GM23338 (cell line): Measurements from ENCODE around the gene EPC1. TPM values are rescaled to one million over a fixed set of nuclear protein-coding genes. Genes with fewer than 3 reads are reported as not detected.

Experiments
- ATAC-seq: fragments of 200-7000 bp; cut with Tn5 transposase; 3 replicates; pipeline ENCODE4 v1.9.1; 2020
- DNase-seq: peaks from one replicate; pipeline ENCODE4 v3.0.0-alpha.2; 2015; ENCODE audit warnings: low spot score
- H2AFZ ChIP-seq: fragments of 200-600 bp; sonication (generic); 2 replicates; pipeline ENCODE4 v1.8.0; 2016; ENCODE audit warnings: antibody characterized with exemption, mild to moderate bottlenecking, moderate library complexity
- H3F3A ChIP-seq: fragments of 200-600 bp; sonication (generic); replicated peaks from 2 replicates; pipeline ENCODE4 v1.8.0; 2017; ENCODE audit warnings: antibody characterized with exemption, mixed run types, low read depth
- H3K27ac ChIP-seq: fragments of 200-600 bp; sonication (generic); 2 replicates; pipeline ENCODE4 v1.6.1; 2016; ENCODE audit warnings: low read depth
- H3K27me3 ChIP-seq: fragments of 200-600 bp; sonication (generic); 2 replicates; pipeline ENCODE4 v1.8.0; 2016; ENCODE audit warnings: mild to moderate bottlenecking, mixed run types, moderate library complexity; ENCODE audit not compliant: insufficient read depth
- H3K36me3 ChIP-seq: fragments of 200-600 bp; sonication (generic); 2 replicates; pipeline ENCODE4 v1.8.0; 2016; ENCODE audit warnings: mild to moderate bottlenecking; ENCODE audit not compliant: insufficient read depth
- H3K4me1 ChIP-seq: fragments of 200-600 bp; sonication (generic); 2 replicates; pipeline ENCODE4 v1.8.0; 2016; ENCODE audit warnings: mild to moderate bottlenecking, moderate library complexity; ENCODE audit not compliant: insufficient read depth
- H3K4me2 ChIP-seq: fragments of 200-600 bp; sonication (generic); 2 replicates; pipeline ENCODE4 v1.7.1; 2017; ENCODE audit warnings: mixed run types
- H3K4me3 ChIP-seq: fragments of 200-600 bp; sonication (generic); 2 replicates; pipeline ENCODE4 v1.6.1; 2016; ENCODE audit warnings: mixed run types
- H3K79me2 ChIP-seq: fragments of 200-600 bp; sonication (generic); replicated peaks from 2 replicates; pipeline ENCODE4 v1.8.0; 2017; ENCODE audit warnings: mild to moderate bottlenecking; ENCODE audit not compliant: insufficient read depth
- H3K9me2 ChIP-seq: fragments of 200-600 bp; sonication (generic); 2 replicates; pipeline ENCODE4 v1.8.0; 2017; ENCODE audit not compliant: insufficient read depth
- H4K20me1 ChIP-seq: fragments of 200-600 bp; sonication (generic); replicated peaks from 2 replicates; pipeline ENCODE4 v1.8.0; 2017; ENCODE audit warnings: mild to moderate bottlenecking; ENCODE audit not compliant: insufficient read depth
- H3K27ac Mint-ChIP-seq: 2 replicates; pipeline ENCODE4 v1.8.0; 2020; ENCODE audit warnings: inconsistent platforms, mild to moderate bottlenecking, moderate library complexity, mixed read lengths
- H3K27me3 Mint-ChIP-seq: 3 replicates; pipeline ENCODE4 v1.8.0; 2022; ENCODE audit warnings: low read depth, mild to moderate bottlenecking, moderate library complexity, mixed read lengths, inconsistent platforms; ENCODE audit not compliant: insufficient read depth, poor library complexity
- H3K36me3 Mint-ChIP-seq: 3 replicates; pipeline ENCODE4 v1.8.0; 2021; ENCODE audit warnings: low read depth, mild to moderate bottlenecking, inconsistent platforms, moderate library complexity, mixed read lengths
- H3K4me1 Mint-ChIP-seq: 3 replicates; pipeline ENCODE4 v1.8.0; 2020; ENCODE audit warnings: mild to moderate bottlenecking, inconsistent platforms, mixed read lengths
- H3K4me3 Mint-ChIP-seq: 3 replicates; pipeline ENCODE4 v1.8.0; 2021; ENCODE audit warnings: moderate library complexity, mild to moderate bottlenecking, inconsistent platforms, mixed read lengths
- H3K9me3 Mint-ChIP-seq: 3 replicates; pipeline ENCODE4 v1.8.0; 2020; ENCODE audit warnings: moderate library complexity, mild to moderate bottlenecking, inconsistent platforms, mixed read lengths
- CREB1 ChIP-seq: fragments of 250-450 bp; sonication (Bioruptor Pico); IDR thresholded peaks from 2 replicates; pipeline ENCODE4 v1.5.0; 2020; ENCODE audit warnings: low read depth, mild to moderate bottlenecking, moderate library complexity
- CTCF ChIP-seq, 2 experiments: fragments of 200-600 bp in 1 of 2; sonication (generic) in 1 of 2; conservative IDR thresholded peaks; 2 replicates each; pipeline versions ENCODE4 v1.5.1 to v1.6.1; 2016 to 2017; ENCODE audit warnings: antibody characterized with exemption in 2 of 2, low read depth in 2 of 2, mild to moderate bottlenecking in 2 of 2, moderate library complexity in 1 of 2
- EZH2 ChIP-seq: fragments of 200-600 bp; sonication (generic); IDR thresholded peaks from one replicate; pipeline ENCODE4 v1.8.0; 2017; ENCODE audit warnings: antibody characterized with exemption, mild to moderate bottlenecking, low read depth; ENCODE audit not compliant: unreplicated experiment
- EZH2phosphoT487 ChIP-seq: fragments of 200-600 bp; sonication (generic); IDR thresholded peaks from one replicate; pipeline ENCODE4 v1.8.1; 2018; ENCODE audit warnings: antibody characterized with exemption; ENCODE audit not compliant: unreplicated experiment
- JUNB ChIP-seq: IDR thresholded peaks from one replicate; pipeline ENCODE4 v1.6.1; 2016; ENCODE audit warnings: antibody characterized with exemption; ENCODE audit not compliant: unreplicated experiment
- NANOG ChIP-seq: IDR thresholded peaks from 2 replicates; pipeline ENCODE4 v1.6.1; 2016; ENCODE audit warnings: antibody characterized with exemption, borderline replicate concordance
- POLR2AphosphoS5 ChIP-seq: IDR thresholded peaks from 2 replicates; pipeline ENCODE4 v1.6.1; 2016; ENCODE audit warnings: antibody characterized with exemption, low read depth
- REST ChIP-seq: IDR thresholded peaks from one replicate; pipeline ENCODE4 v1.6.1; 2018; ENCODE audit warnings: antibody characterized with exemption; ENCODE audit not compliant: unreplicated experiment
- STAT1 ChIP-seq: IDR thresholded peaks from one replicate; pipeline ENCODE4 v1.6.1; 2016; ENCODE audit warnings: antibody characterized with exemption; ENCODE audit not compliant: unreplicated experiment
- ZNF114 ChIP-seq: fragments of 250-450 bp; sonication (Bioruptor Pico); IDR thresholded peaks from 2 replicates; pipeline ENCODE4 v1.5.0; 2020; ENCODE audit warnings: mild to moderate bottlenecking, moderate library complexity
- ZNF331 ChIP-seq: fragments of 250-450 bp; sonication (Bioruptor Pico); IDR thresholded peaks from 2 replicates; pipeline ENCODE4 v1.5.0; 2020; ENCODE audit warnings: low read depth, mild to moderate bottlenecking, moderate library complexity
- polyA plus RNA-seq: library from polyadenylated mRNA; unstranded; fragments of >200 nt; fragmentation: Nextera tagmentation; extraction: Ambion mirVana; gene quantifications from 2 replicates; pipeline ENCODE4 v1.2.1, GENCODE V29; 2016
- total RNA-seq: library from RNA; depleted of rRNA; stranded (reverse); fragments of >200 nt; shearing (Covaris generic); gene quantifications from 2 replicates; pipeline ENCODE4 v1.2.3, GENCODE V29; 2014
- TF ChIP-seq, protein P1 (sequence below): IDR thresholded peaks from 2 replicates; pipeline ENCODE4 v1.6.1; 2016; ENCODE audit warnings: antibody characterized with exemption
- TF ChIP-seq, protein P2 (sequence below): fragments of 250-450 bp; sonication (Bioruptor Pico); IDR thresholded peaks from 2 replicates; pipeline ENCODE4 v1.5.0; 2020; ENCODE audit warnings: mild to moderate bottlenecking, moderate library complexity

EPC1 gene
- total and polyA plus RNA-seq, 2 experiments from 2014 or later, result 24.1 to 25.9 TPM

DNA sequence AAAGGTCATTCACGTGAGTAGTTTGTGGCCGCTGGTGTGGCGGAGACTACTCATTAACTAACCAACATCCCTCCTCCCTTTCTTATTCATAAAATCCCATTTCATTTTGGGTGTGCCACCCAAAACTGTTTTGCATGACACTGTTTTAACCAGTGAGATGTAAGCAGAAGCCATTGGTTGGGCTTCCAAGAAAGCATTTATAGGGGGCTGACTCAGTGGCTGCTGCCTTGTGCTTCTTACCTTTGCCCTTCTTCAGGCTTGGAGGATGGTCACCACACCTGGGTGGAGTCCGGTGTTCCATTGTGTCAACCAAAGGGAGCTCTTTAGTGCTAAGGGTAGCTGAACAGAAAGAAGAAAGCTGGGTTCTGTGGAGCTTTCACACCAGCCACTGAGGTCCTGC is 37.2 kb upstream of the EPC1 start:
- Histone ChIP-seq H3K36me3 (no peaks in the 10 kb centered on the region), H3K9me2 (no peaks in the 10 kb centered on the region), H3K79me2 (no peaks in the 10 kb centered on the region), H3F3A (no peaks in the 10 kb centered on the region), H3K27ac (no peak overlapping the region), H3K4me2 (no peak overlapping the region), H3K4me3 (no peak overlapping the region), H3K4me1 (no peaks in the 10 kb centered on the region), H3K27me3 (no peaks in the 10 kb centered on the region), H2AFZ (peak overlapping the region; percentile 81; the same call in 1 of the 2 replicates), H4K20me1 (no peaks in the 10 kb centered on the region)
- no peak for ATAC-seq
- Mint-ChIP-seq H3K27ac (no peak overlapping the region), H3K27me3 (no peaks in the 10 kb centered on the region), H3K4me1 (0 out of 3 replicates have a peak, but pooled peaks cover 2% of the 10 kb centered on the region), H3K4me3 (no peak overlapping the region), H3K9me3 (no peaks in the 10 kb centered on the region), H3K36me3 (no peaks in the 10 kb centered on the region)
- TF ChIP-seq REST, result no peak
- no peak for TF ChIP-seq ZNF331 (CRISPR knock-in tag)
- TF ChIP-seq NANOG, result no peak
- no peak for TF ChIP-seq CREB1 (CRISPR knock-in tag)
- TF ChIP-seq JUNB, result no peak
- TF ChIP-seq CTCF (conservative IDR thresholded peaks at IDR 0.05; ENCODE audit: low read depth in 2 of 2), result no peak
- TF ChIP-seq ZNF114 (CRISPR knock-in tag), result no peak
- no peak for TF ChIP-seq STAT1
- no peak for TF ChIP-seq EZH2
- TF ChIP-seq, protein P1, sequence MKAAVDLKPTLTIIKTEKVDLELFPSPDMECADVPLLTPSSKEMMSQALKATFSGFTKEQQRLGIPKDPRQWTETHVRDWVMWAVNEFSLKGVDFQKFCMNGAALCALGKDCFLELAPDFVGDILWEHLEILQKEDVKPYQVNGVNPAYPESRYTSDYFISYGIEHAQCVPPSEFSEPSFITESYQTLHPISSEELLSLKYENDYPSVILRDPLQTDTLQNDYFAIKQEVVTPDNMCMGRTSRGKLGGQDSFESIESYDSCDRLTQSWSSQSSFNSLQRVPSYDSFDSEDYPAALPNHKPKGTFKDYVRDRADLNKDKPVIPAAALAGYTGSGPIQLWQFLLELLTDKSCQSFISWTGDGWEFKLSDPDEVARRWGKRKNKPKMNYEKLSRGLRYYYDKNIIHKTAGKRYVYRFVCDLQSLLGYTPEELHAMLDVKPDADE, result no peak
- TF ChIP-seq POLR2AphosphoS5, result no peak
- TF ChIP-seq, protein P2, sequence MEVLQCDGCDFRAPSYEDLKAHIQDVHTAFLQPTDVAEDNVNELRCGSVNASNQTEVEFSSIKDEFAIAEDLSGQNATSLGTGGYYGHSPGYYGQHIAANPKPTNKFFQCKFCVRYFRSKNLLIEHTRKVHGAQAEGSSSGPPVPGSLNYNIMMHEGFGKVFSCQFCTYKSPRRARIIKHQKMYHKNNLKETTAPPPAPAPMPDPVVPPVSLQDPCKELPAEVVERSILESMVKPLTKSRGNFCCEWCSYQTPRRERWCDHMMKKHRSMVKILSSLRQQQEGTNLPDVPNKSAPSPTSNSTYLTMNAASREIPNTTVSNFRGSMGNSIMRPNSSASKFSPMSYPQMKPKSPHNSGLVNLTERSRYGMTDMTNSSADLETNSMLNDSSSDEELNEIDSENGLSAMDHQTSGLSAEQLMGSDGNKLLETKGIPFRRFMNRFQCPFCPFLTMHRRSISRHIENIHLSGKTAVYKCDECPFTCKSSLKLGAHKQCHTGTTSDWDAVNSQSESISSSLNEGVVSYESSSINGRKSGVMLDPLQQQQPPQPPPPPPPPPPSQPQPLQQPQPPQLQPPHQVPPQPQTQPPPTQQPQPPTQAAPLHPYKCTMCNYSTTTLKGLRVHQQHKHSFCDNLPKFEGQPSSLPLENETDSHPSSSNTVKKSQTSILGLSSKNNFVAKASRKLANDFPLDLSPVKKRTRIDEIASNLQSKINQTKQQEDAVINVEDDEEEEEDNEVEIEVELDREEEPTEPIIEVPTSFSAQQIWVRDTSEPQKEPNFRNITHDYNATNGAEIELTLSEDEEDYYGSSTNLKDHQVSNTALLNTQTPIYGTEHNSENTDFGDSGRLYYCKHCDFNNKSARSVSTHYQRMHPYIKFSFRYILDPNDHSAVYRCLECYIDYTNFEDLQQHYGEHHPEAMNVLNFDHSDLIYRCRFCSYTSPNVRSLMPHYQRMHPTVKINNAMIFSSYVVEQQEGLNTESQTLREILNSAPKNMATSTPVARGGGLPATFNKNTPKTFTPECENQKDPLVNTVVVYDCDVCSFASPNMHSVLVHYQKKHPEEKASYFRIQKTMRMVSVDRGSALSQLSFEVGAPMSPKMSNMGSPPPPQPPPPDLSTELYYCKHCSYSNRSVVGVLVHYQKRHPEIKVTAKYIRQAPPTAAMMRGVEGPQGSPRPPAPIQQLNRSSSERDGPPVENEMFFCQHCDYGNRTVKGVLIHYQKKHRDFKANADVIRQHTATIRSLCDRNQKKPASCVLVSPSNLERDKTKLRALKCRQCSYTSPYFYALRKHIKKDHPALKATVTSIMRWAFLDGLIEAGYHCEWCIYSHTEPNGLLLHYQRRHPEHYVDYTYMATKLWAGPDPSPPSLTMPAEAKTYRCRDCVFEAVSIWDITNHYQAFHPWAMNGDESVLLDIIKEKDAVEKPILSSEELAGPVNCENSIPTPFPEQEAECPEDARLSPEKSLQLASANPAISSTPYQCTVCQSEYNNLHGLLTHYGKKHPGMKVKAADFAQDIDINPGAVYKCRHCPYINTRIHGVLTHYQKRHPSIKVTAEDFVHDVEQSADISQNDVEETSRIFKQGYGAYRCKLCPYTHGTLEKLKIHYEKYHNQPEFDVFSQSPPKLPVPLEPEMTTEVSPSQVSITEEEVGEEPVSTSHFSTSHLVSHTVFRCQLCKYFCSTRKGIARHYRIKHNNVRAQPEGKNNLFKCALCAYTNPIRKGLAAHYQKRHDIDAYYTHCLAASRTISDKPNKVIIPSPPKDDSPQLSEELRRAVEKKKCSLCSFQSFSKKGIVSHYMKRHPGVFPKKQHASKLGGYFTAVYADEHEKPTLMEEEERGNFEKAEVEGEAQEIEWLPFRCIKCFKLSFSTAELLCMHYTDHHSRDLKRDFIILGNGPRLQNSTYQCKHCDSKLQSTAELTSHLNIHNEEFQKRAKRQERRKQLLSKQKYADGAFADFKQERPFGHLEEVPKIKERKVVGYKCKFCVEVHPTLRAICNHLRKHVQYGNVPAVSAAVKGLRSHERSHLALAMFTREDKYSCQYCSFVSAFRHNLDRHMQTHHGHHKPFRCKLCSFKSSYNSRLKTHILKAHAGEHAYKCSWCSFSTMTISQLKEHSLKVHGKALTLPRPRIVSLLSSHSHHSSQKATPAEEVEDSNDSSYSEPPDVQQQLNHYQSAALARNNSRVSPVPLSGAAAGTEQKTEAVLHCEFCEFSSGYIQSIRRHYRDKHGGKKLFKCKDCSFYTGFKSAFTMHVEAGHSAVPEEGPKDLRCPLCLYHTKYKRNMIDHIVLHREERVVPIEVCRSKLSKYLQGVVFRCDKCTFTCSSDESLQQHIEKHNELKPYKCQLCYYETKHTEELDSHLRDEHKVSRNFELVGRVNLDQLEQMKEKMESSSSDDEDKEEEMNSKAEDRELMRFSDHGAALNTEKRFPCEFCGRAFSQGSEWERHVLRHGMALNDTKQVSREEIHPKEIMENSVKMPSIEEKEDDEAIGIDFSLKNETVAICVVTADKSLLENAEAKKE (CRISPR knock-in tag), result no peak
- TF ChIP-seq EZH2phosphoT487, result no peak
- DNase-seq, result no peak
